ENCODE data around the gene ZNRD2. TPM values are rescaled to one million over a fixed set of nuclear protein-coding genes. Genes with fewer than 3 reads are reported as not detected.

The ZNRD2 gene
- total RNA-seq, 1 experiment from 2014 or later, result 77.3 TPM

GRCh38 chr11:65538232-65538914 is 31.9 kb upstream of the ZNRD2 start:
- no peak for DNase-seq (ENCODE audit: low read depth)

- no peak for DNase-seq (ENCODE audit: low read depth)
Observed at GRCh38 chr11:65538915-65539743, 31.1 kb upstream of the ZNRD2 start.

GRCh38 chr11:65539744-65540289 is 30.5 kb upstream of the ZNRD2 start:
- no peak for DNase-seq (ENCODE audit: low read depth)

GRCh38 chr11:65540290-65541092 is 29.8 kb upstream of the ZNRD2 start:
- DNase-seq (ENCODE audit: low read depth), result peak; percentile 93

GRCh38 chr11:65541093-65541982 is 28.9 kb upstream of the ZNRD2 start:
- no peak for DNase-seq (ENCODE audit: low read depth)

GRCh38 chr11:65542738-65543390 is 27.4 kb upstream of the ZNRD2 start:
- DNase-seq (ENCODE audit: low read depth), result no peak

- DNase-seq (ENCODE audit: low read depth), result no peak
Observed at GRCh38 chr11:65545853-65546216, 24.4 kb upstream of the ZNRD2 start.

- peak; percentile 51 for DNase-seq (ENCODE audit: low read depth)
Observed at GRCh38 chr11:65546217-65546958, 23.9 kb upstream of the ZNRD2 start.

- DNase-seq (ENCODE audit: low read depth), result no peak
Observed at GRCh38 chr11:65547446-65548125, 22.7 kb upstream of the ZNRD2 start.

- no peak for DNase-seq (ENCODE audit: low read depth)
Observed at GRCh38 chr11:65548395-65548794, 21.9 kb upstream of the ZNRD2 start.

GRCh38 chr11:65549096-65549495 is 21.2 kb upstream of the ZNRD2 start:
- no peak for DNase-seq (ENCODE audit: low read depth)

GRCh38 chr11:65551572-65552387 is 18.5 kb upstream of the ZNRD2 start:
- DNase-seq (ENCODE audit: low read depth), result no peak

- no peak for DNase-seq (ENCODE audit: low read depth)
Observed at GRCh38 chr11:65552388-65552951, 17.8 kb upstream of the ZNRD2 start.

- DNase-seq (ENCODE audit: low read depth), result no peak
Observed at GRCh38 chr11:65553301-65554001, 16.8 kb upstream of the ZNRD2 start.

GRCh38 chr11:65554057-65554818 is 16.0 kb upstream of the ZNRD2 start:
- peak; percentile 18 for DNase-seq (ENCODE audit: low read depth)

- DNase-seq (ENCODE audit: low read depth), result no peak
Observed at GRCh38 chr11:65554842-65555430, 15.3 kb upstream of the ZNRD2 start.
